Activated CD4-positive, alpha-beta memory T cell treated with anti-CD3 and anti-CD28 coated beads, Interleukin-2, amount 10 ng/mL, durations not matched to agents 7 days and 5 days (primary cell): ENCODE measurements around the gene MMP24. TPM values are rescaled to one million over a fixed set of nuclear protein-coding genes. Genes with fewer than 3 reads are reported as not detected.

Experiments used
- CTCF ChIA-PET: fragments of 350-600 bp; sonication (Branson Sonifier 250); formaldehyde crosslinking; loops from one replicate; lab custom pipeline; 2021; ENCODE audit warnings: antibody characterized with exemption, inconsistent platforms; lab: Charles Lee
- POLR2A ChIA-PET: fragments of 350-600 bp; sonication (Branson Sonifier 250); formaldehyde crosslinking; loops from one replicate; lab custom pipeline; 2021; ENCODE audit warnings: antibody characterized with exemption; lab: Charles Lee
- DNase-seq: peaks from one replicate; pipeline ENCODE4 v3.0.0-alpha.2; 2020
- H3K27ac Mint-ChIP-seq: one replicate; pipeline ENCODE4 v1.8.0; 2021; ENCODE audit warnings: mild to moderate bottlenecking, mixed read lengths
- H3K27me3 Mint-ChIP-seq: one replicate; pipeline ENCODE4 v1.8.0; 2021; ENCODE audit warnings: mixed read lengths
- H3K36me3 Mint-ChIP-seq: one replicate; pipeline ENCODE4 v1.8.0; 2021; ENCODE audit warnings: low read depth, mixed read lengths
- H3K4me1 Mint-ChIP-seq: one replicate; pipeline ENCODE4 v1.8.0; 2021; ENCODE audit warnings: mixed read lengths
- H3K4me3 Mint-ChIP-seq: one replicate; pipeline ENCODE4 v1.8.0; 2021; ENCODE audit warnings: mild to moderate bottlenecking, mixed read lengths
- H3K9me3 Mint-ChIP-seq: one replicate; pipeline ENCODE4 v1.8.0; 2021; ENCODE audit warnings: mixed read lengths
- total RNA-seq, 2 experiments: library from RNA; stranded (reverse); gene quantifications; one replicate each; pipeline ENCODE4 v1.2.3, GENCODE V29; 2021

MMP24 gene
- total RNA-seq, 2 experiments from 2014 or later: not detected

GRCh38 chr20:35286077-35286898 is 59.8 kb downstream of the MMP24 start:
- peaks cover 3% of the 10 kb centered on the region for H3K27me3 Mint-ChIP-seq
- peaks cover 15% of the 10 kb centered on the region for H3K36me3 Mint-ChIP-seq
- ChIA-PET POLR2A (interaction anchor here (0.8 to 1.2 kb wide), 2 partner anchors 8 to 18 kb away, joined by 3 to 4 read pairs; partner anchors contain the start of gene MMP24OS), CTCF (interaction anchor here (0.9 kb wide), 1 partner anchor 17 kb away, joined by 3 read pairs; no protein-coding TSS in a partner anchor)
- H3K4me3 Mint-ChIP-seq: peak overlapping the region; percentile 91
- no peaks in the 10 kb centered on the region for H3K9me3 Mint-ChIP-seq
- DNase-seq: no peak
- peak overlapping the region; percentile 65 for H3K27ac Mint-ChIP-seq
- peaks cover 30% of the 10 kb centered on the region for H3K4me1 Mint-ChIP-seq

GRCh38 chr20:35286899-35287508 is 60.5 kb downstream of the MMP24 start:
- Mint-ChIP-seq H3K4me1 (peaks cover 28% of the 10 kb centered on the region), H3K4me3 (no peak overlapping the region), H3K27ac (no peak overlapping the region), H3K27me3 (peaks cover 3% of the 10 kb centered on the region), H3K9me3 (no peaks in the 10 kb centered on the region), H3K36me3 (peaks cover 11% of the 10 kb centered on the region)
- POLR2A ChIA-PET: interaction anchor here (0.8 to 1.2 kb wide), 2 partner anchors 9 to 17 kb away, joined by 3 to 4 read pairs; partner anchors contain the start of gene MMP24OS
- CTCF ChIA-PET: interaction anchor here (0.9 kb wide), 1 partner anchor 17 kb away, joined by 3 read pairs; no protein-coding TSS in a partner anchor
- no peak for DNase-seq

GRCh38 chr20:35287509-35288324 is 61.2 kb downstream of the MMP24 start:
- DNase-seq: no peak
- H3K4me1 Mint-ChIP-seq: peaks cover 23% of the 10 kb centered on the region
- no peak overlapping the region for H3K27ac Mint-ChIP-seq
- ChIA-PET CTCF (interaction anchor here (1.0 kb wide), 2 partner anchors 10 to 18 kb away, joined by 3 read pairs; partner anchors contain the start of gene MMP24OS), POLR2A (interaction anchor here (0.8 to 3.1 kb wide), 2 partner anchors 10 to 16 kb away, joined by 3 to 11 read pairs; partner anchors contain the start of gene MMP24OS)
- peaks cover 3% of the 10 kb centered on the region for H3K27me3 Mint-ChIP-seq
- H3K36me3 Mint-ChIP-seq: peaks cover 6% of the 10 kb centered on the region
- no peak overlapping the region for H3K4me3 Mint-ChIP-seq
- H3K9me3 Mint-ChIP-seq: no peaks in the 10 kb centered on the region

GRCh38 chr20:35288325-35289060 is 62.0 kb downstream of the MMP24 start:
- POLR2A ChIA-PET: interaction anchor here (3.1 kb wide), 1 partner anchor 11 kb away, joined by 11 read pairs; the partner anchor contains the start of gene MMP24OS
- no peaks in the 10 kb centered on the region for H3K9me3 Mint-ChIP-seq
- H3K4me3 Mint-ChIP-seq: no peak overlapping the region
- CTCF ChIA-PET: interaction anchor here (1.0 kb wide), 3 partner anchors 11 to 159 kb away, joined by 3 read pairs; partner anchors contain the start of gene MMP24OS
- DNase-seq: no peak
- H3K27me3 Mint-ChIP-seq: peaks cover 3% of the 10 kb centered on the region
- peaks cover 19% of the 10 kb centered on the region for H3K4me1 Mint-ChIP-seq
- no peak overlapping the region for H3K27ac Mint-ChIP-seq
- peaks cover 6% of the 10 kb centered on the region for H3K36me3 Mint-ChIP-seq

- Mint-ChIP-seq H3K4me3 (no peak overlapping the region), H3K27ac (no peak overlapping the region), H3K27me3 (peaks cover 7% of the 10 kb centered on the region), H3K9me3 (no peaks in the 10 kb centered on the region), H3K36me3 (no peaks in the 10 kb centered on the region), H3K4me1 (peaks cover 7% of the 10 kb centered on the region)
- no peak for DNase-seq
- CTCF ChIA-PET: interaction anchor here (2.2 kb wide), 1 partner anchor 14 kb away, joined by 6 read pairs; no protein-coding TSS in a partner anchor
- POLR2A ChIA-PET: interaction anchor here (3.1 kb wide), 1 partner anchor 13 kb away, joined by 11 read pairs; the partner anchor contains the start of gene MMP24OS
These were observed 63.8 kb downstream of the MMP24 start for GRCh38 chr20:35290186-35290886.

GRCh38 chr20:35290887-35291417 is 64.5 kb downstream of the MMP24 start:
- ChIA-PET CTCF (interaction anchor here (2.2 kb wide), 1 partner anchor 13 kb away, joined by 6 read pairs; no protein-coding TSS in a partner anchor), POLR2A (interaction anchor here (3.1 kb wide), 1 partner anchor 13 kb away, joined by 11 read pairs; the partner anchor contains the start of gene MMP24OS)
- H3K27ac Mint-ChIP-seq: no peak overlapping the region
- no peaks in the 10 kb centered on the region for H3K36me3 Mint-ChIP-seq
- no peaks in the 10 kb centered on the region for H3K9me3 Mint-ChIP-seq
- peaks cover 2% of the 10 kb centered on the region for H3K4me1 Mint-ChIP-seq
- peaks cover 9% of the 10 kb centered on the region for H3K27me3 Mint-ChIP-seq
- H3K4me3 Mint-ChIP-seq: no peak overlapping the region
- DNase-seq: no peak

- ChIA-PET CTCF (interaction anchor here (1.8 kb wide), 1 partner anchor 12 kb away, joined by 6 read pairs; no protein-coding TSS in a partner anchor), POLR2A (no interaction called here)
- DNase-seq: no peak
- Mint-ChIP-seq H3K4me3 (no peak within 1 kb of the TSS), H3K27me3 (peaks cover 9% of the 10 kb centered on the region), H3K36me3 (no peaks in the 10 kb centered on the region), H3K27ac (no peak within 1 kb of the TSS), H3K4me1 (no peaks in the 10 kb centered on the region), H3K9me3 (no peaks in the 10 kb centered on the region)
These were observed 65.4 kb downstream of the MMP24 start, which contains the start of gene FAM83C for GRCh38 chr20:35291654-35292503. Gene FAM83C, minus strand, starts transcription at chr20:35292425. Its CDS starts 121 bp downstream, at chr20:35292304.

- CTCF ChIA-PET: interaction anchor here (1.8 kb wide), 1 partner anchor 11 kb away, joined by 6 read pairs; no protein-coding TSS in a partner anchor
- no peaks in the 10 kb centered on the region for H3K36me3 Mint-ChIP-seq
These were observed 66.2 kb downstream of the MMP24 start for GRCh38 chr20:35292504-35293285.

GRCh38 chr20:35293303-35294292 is 67.1 kb downstream of the MMP24 start:
- Mint-ChIP-seq H3K27me3 (peaks cover 9% of the 10 kb centered on the region), H3K36me3 (no peaks in the 10 kb centered on the region), H3K4me1 (no peaks in the 10 kb centered on the region), H3K27ac (no peak overlapping the region), H3K4me3 (no peak overlapping the region), H3K9me3 (no peaks in the 10 kb centered on the region)
- ChIA-PET CTCF (interaction anchor here (1.8 kb wide), 2 partner anchors 10 kb away, joined by 4 to 6 read pairs; no protein-coding TSS in a partner anchor), POLR2A (interaction anchor here (1.4 kb wide), 1 partner anchor 9 kb away, joined by 8 read pairs; the partner anchor contains the start of gene EIF6)
- no peak for DNase-seq

More at GRCh38 chr20:35292504-35293285, 66.2 kb downstream of the MMP24 start:
- Mint-ChIP-seq H3K4me3 (no peak overlapping the region), H3K27me3 (peaks cover 9% of the 10 kb centered on the region), H3K4me1 (no peaks in the 10 kb centered on the region), H3K9me3 (no peaks in the 10 kb centered on the region), H3K27ac (no peak overlapping the region)
- POLR2A ChIA-PET: interaction anchor here (1.4 kb wide), 1 partner anchor 8 kb away, joined by 8 read pairs; the partner anchor contains the start of gene EIF6
- no peak for DNase-seq
